NCI-H128 (cell line): ENCODE measurements around the gene DDIT4L.
"Not testable (repeated sequence)": the region's sequence is repeated elsewhere in the genome, so short reads cannot be mapped to it uniquely, and the experiment has no call there.

Source experiments
- DNase-seq: peaks from one replicate; lab custom pipeline; 2025; ENCODE audit not compliant: unreplicated experiment; lab: John Stamatoyannopoulos, UW

Gene DDIT4L

DNA sequence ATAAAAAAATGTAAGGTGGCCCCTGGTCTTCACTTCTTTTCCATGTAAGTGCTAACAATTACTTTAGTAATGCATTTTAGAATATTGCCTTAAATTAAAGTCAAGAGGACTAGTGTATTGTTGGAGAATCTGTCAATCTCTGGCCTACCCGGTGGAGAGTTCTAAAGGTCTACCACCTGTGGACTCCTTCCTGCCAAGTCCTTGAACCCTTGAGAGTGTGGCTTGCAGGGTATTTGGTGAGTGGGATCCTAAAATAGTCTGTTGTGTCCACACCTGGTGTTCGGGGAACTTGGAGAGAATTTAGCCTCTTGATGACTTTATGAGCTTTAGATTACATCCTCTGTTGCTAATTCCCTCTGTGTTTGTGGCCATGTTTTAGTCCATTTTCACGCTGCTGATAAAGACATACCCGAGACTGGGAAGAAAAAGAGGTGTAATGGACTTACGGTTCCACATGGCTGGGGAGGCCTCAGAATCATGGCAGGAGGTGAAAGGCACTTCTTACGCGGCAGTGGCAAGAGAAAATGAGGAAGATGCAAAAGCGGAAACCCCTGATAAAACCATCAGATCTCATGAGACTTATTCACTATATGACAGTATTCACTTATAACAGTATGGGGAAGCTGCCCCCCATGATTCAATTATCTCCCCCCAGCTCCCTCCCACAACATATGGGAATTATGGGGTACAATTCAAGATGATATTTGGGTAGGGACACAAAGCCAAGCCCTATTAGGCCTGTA, 23.8 kb downstream of the DDIT4L start:
- DNase-seq = no peak

DNA sequence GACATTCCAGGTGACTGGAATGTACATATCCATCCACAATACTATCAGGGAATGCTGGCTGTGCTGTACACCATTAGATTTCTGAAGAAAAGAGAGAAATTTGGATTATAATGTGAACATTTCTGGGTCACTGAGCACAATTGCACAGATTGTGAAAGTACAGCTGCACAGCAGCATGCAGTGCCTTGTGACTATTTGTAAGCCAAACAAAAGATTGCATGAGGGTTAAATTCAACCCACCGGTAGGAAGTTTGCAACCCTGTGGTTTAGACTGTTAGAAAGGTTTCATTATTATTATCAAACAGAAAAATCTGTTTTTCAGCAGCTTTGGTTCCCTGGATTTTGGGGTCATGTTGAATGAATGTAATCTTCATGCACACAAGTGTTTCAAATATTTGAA, 24.5 kb downstream of the DDIT4L start:
- DNase-seq = no peak

DNA sequence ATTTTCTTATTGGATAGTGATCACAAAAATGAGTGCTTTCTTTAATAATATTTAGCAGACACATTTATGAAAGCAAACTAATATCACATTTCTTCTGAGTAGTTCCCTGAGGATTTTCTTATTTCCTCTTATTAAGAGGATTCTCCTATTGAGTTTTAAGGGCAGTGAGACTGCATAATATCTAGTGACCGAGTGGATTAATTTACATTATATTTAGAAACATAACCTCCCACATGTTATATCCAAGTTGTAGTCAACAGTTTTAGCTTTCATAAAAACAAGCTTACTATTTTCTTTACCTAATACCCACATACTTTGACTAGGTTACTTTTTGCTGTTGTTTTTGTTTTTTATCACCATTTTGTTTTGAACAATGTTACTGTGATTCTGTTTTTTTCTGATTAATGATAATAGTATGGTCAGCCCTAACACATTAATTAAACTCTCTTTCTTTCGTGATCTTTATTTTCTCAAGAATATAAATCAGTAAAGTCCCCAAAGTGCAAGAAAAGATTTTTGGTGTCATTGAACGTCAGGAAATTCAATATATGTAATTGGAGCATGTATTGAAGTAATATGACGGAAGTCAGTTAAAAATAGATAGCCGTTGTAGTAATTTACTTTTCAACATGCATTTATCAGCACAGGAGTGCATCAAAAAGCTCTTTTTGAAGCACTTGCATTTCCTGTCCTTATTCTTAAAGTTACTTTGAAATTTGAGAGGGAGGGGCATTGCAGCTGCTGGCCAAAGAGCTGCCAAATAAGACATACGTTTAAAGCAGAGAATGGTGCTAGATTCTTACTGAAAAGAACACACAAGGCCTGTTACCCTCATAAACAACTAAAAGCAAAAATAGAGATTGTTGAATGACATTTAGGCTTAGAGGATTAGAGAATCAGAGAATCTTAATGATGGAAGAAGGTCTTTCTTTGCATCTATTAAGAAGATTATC, 25.2 kb downstream of the DDIT4L start:
- DNase-seq = no peak

DNA sequence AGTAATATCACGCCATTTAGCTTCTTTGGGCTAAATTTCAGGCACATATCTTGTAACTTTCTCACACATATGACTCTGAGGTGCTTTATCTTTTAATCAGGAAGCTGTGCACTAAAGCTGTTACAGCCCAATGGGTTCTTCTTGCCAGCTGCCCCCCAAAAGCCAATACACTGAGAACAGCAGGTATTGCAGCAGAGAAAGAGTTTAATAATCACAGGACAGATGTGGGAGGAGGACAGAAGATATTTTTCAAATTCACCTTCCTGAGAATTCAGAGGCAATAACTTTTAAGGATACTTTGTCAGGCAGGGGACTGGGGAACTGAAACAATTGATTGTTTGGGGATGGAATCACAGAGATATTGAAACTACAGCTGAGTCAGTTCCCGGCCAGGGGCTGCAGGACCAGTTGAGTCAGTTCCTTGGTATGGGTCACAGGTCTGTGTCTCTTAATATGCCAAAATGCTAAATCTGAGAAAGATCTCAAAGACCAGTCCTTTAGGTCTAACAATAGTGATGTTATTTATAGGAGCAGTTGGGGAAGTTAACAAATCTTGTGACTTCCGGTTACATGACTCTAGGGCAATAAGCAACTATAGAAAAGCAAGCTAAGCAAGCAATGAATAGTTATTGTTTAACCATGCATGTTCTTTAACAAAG, 28.1 kb downstream of the DDIT4L start:
- DNase-seq = no peak

DNA sequence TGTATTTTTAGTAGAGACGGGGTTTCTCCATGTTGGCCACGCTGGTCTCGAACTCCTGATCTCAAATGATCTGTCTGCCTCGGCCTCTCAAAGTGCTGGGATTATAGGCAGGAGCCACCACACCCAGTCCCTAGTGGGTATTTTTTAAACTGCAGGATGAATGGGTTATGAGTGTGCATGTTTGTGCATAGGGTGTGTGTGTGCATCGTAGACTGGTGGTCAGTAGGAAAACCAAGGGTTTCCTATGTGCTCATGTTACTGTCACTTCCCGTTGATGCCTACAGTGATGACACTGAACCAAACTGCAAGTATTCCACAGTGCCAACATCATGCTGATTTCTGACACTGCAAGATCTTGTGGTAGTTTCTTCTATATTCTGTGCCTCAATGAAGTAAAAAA, 41.1 kb downstream of the DDIT4L start:
- DNase-seq = no peak

DNA sequence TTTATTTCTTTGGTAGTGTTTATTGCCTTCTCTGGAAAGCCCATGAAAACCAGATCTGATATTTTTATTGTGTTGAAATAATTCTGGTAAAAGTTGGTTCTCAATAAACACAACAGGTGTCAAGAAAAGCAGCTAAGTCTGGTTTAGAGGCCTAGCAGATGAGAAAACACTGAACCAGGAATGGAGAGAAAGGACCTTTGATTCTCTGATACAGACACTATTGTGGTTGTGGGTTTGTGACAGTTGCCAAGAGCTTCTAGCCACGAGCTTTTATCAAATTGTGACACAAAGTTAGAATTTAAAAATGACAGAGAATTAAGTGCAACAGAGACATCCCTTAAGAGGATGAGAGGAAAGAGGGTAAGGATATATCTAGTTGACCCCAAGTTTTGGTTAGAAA, 42.6 kb downstream of the DDIT4L start:
- DNase-seq = no peak

DNA sequence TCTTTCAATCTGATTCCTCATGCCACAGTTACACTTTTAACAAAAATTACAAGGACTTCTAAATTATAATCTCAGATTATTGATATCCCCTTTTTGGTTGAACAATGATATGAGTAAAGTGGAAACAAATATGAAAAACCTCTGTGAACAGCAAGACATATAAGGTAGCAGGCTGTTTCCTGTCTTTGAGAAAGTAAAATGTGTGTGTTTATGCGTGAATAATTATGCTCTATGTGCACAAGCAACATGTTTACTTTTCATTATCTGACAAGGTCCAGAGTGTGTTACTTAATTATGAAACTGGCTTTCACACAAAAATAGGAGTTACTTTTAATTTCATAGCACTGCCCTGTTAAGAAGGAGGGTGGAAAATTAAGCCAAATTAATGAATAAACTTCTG, 43.1 kb downstream of the DDIT4L start:
- DNase-seq = no peak

DNA sequence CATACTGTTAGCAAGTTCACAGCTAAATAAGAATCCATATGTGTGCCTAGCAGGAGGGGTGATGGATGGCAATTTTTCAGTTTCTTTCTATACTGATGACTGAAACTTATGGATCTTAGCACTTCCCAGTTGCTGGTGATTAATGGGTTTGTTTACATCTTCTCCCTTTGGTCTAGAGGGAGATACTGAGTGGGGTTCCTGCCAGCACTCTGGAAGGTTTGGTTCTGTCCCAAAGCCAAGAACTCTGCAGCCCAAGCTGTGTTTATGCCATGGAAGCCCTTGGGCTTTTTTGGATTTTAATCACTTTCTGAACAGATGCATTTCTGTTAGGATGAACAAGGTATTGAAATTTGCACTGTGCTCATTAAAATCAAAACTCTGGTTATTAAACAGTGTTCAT, 43.5 kb downstream of the DDIT4L start:
- no peak for DNase-seq

DNA sequence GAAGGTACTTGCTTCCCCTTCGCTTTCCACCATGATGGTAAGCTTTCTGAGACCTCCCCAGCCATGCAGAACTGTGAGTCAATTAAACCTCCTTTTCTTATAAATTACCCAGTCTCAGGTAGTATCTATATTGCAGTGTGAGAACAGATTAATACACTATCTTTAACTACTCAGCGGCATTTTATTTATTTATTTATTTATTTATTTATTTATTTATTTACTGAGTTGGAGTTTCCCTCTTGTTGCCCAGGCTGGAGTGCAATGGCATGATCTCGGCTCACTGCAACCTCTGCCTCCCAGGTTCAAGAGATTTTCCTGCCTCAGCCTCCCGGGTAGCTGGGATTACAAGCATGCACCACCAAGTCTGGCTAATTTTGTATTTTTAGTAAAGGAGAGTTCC, 52.9 kb downstream of the DDIT4L start:
- not testable (repeated sequence) for DNase-seq
